ENCODE measurements around the gene IL1RAPL1.
"Not testable (repeated sequence)": the region's sequence is repeated elsewhere in the genome, so short reads cannot be mapped to it uniquely, and the experiment has no call there.

Gene IL1RAPL1

DNA sequence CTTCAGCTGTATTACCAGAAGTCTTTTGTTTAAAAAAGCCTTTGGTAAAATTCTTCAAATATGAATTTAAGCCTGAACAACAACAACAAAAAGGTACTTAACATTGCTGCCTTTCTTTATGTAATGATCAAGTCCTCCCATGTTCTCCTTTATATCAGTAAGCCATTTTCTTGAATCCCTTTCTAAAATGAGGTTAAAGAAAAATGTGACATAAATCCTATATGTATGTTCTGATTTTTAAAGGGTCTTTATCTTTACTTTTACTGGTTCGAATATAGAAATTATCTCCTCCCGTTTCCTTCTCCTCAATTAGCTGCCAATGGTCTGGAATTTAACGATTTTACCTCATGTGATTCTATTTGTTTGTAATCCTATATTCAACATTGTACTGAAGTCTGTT is 522.8 kb downstream of the IL1RAPL1 start:
- H3K4me2 ChIP-seq (ENCODE audit: low read depth, low read length, poor library complexity, severe bottlenecking), result no peak overlapping the region
- H3K9me2 ChIP-seq (replicated peaks; ENCODE audit: low read depth, low read length), result no peaks in the 10 kb centered on the region
- no peaks in the 10 kb centered on the region for H3K36me3 ChIP-seq (ENCODE audit: insufficient read depth, low read length)
- H3F3A ChIP-seq (ENCODE audit: low read depth), result no peaks in the 10 kb centered on the region
- TF ChIP-seq, protein P1, sequence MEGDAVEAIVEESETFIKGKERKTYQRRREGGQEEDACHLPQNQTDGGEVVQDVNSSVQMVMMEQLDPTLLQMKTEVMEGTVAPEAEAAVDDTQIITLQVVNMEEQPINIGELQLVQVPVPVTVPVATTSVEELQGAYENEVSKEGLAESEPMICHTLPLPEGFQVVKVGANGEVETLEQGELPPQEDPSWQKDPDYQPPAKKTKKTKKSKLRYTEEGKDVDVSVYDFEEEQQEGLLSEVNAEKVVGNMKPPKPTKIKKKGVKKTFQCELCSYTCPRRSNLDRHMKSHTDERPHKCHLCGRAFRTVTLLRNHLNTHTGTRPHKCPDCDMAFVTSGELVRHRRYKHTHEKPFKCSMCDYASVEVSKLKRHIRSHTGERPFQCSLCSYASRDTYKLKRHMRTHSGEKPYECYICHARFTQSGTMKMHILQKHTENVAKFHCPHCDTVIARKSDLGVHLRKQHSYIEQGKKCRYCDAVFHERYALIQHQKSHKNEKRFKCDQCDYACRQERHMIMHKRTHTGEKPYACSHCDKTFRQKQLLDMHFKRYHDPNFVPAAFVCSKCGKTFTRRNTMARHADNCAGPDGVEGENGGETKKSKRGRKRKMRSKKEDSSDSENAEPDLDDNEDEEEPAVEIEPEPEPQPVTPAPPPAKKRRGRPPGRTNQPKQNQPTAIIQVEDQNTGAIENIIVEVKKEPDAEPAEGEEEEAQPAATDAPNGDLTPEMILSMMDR (conservative IDR thresholded peaks at IDR 0.05; ENCODE audit: low read length), result no peak
- no peak for TF ChIP-seq EZH2phosphoT487 (IDR thresholded peaks at IDR 0.05; ENCODE audit: borderline replicate concordance)
- no peaks in the 10 kb centered on the region for H3K27me3 ChIP-seq (ENCODE audit: insufficient read depth, low read length, poor library complexity, severe bottlenecking)
- no peaks in the 10 kb centered on the region for H4K20me1 ChIP-seq (ENCODE audit: insufficient read depth, low read length, poor library complexity, severe bottlenecking)
- no peaks in the 10 kb centered on the region for H3K79me2 ChIP-seq (ENCODE audit: insufficient read depth, low read length)
- H3K9me3 ChIP-seq (ENCODE audit: insufficient read depth, low read depth, low read length), result no peaks in the 10 kb centered on the region
- no peak overlapping the region for H2AFZ ChIP-seq (ENCODE audit: low read length)
- H3K9ac ChIP-seq (ENCODE audit: low read depth, low read length, poor library complexity, severe bottlenecking), result no peak overlapping the region
- H3K4me1 ChIP-seq (ENCODE audit: insufficient read depth, low read length, poor library complexity, severe bottlenecking), result no peaks in the 10 kb centered on the region
- no peak overlapping the region for H3K4me3 ChIP-seq (ENCODE audit: low read length, poor library complexity, severe bottlenecking)

DNA sequence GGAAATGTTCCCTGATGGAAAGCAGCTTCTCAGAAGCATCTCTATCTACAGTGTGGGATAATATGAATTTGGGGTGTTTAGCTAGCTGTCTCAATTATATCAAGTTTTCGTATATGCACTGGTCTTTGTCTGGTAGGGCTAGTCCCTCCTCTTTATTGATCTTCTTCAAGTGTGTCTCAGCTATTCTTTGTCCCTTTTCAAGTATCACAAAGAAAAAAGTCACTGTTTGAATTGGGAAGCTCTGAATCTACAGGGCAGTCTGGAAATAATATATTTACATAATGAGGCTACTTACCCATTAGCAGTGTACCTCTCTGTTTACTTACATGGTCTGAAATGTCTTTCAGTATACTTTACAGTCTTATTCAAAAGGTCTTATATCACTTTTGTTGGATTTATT is 526.0 kb downstream of the IL1RAPL1 start:
- Histone ChIP-seq H3K36me3 (ENCODE audit: insufficient read depth, low read length) (no peaks in the 10 kb centered on the region), H2AFZ (ENCODE audit: low read length) (no peak overlapping the region), H3K9me3 (ENCODE audit: insufficient read depth, low read depth, low read length) (no peaks in the 10 kb centered on the region), H3K4me1 (ENCODE audit: insufficient read depth, low read length, poor library complexity, severe bottlenecking) (no peaks in the 10 kb centered on the region), H4K20me1 (ENCODE audit: insufficient read depth, low read length, poor library complexity, severe bottlenecking) (no peaks in the 10 kb centered on the region), H3K27me3 (ENCODE audit: insufficient read depth, low read length, poor library complexity, severe bottlenecking) (no peaks in the 10 kb centered on the region), H3F3A (ENCODE audit: low read depth) (no peaks in the 10 kb centered on the region), H3K4me2 (ENCODE audit: low read depth, low read length, poor library complexity, severe bottlenecking) (no peak overlapping the region), H3K9me2 (replicated peaks; ENCODE audit: low read depth, low read length) (no peaks in the 10 kb centered on the region), H3K79me2 (ENCODE audit: insufficient read depth, low read length) (no peaks in the 10 kb centered on the region), H3K4me3 (ENCODE audit: low read length, poor library complexity, severe bottlenecking) (no peak overlapping the region), H3K9ac (ENCODE audit: low read depth, low read length, poor library complexity, severe bottlenecking) (no peak overlapping the region)
- no peak for TF ChIP-seq EZH2phosphoT487 (IDR thresholded peaks at IDR 0.05; ENCODE audit: borderline replicate concordance)
- TF ChIP-seq, protein P1 (conservative IDR thresholded peaks at IDR 0.05; ENCODE audit: low read length), result no peak

DNA sequence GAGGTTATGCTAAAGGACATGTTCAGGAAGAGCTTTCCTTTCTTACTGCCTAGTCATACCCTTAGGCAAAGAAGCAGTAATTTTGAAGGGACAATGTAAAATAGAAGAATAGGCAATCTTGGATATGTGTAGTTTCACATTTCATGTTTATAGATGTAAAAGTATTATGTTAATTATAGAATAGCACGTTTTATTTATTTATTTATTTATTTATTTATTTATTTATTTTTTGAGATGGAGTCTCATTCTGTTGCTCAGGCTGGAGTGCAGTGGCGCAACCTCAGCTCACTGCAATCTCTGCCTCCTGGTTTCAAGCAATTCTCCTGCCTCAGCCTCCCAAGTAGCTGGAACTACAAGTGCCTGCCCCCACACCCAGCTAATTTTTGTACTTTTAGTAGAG is 535.6 kb downstream of the IL1RAPL1 start:
- H3K9me3 ChIP-seq (ENCODE audit: insufficient read depth, low read depth, low read length); H3F3A ChIP-seq (ENCODE audit: low read depth); H2AFZ ChIP-seq (ENCODE audit: low read length); H3K4me2 ChIP-seq (ENCODE audit: low read depth, low read length, poor library complexity, severe bottlenecking); H4K20me1 ChIP-seq (ENCODE audit: insufficient read depth, low read length, poor library complexity, severe bottlenecking); H3K4me1 ChIP-seq (ENCODE audit: insufficient read depth, low read length, poor library complexity, severe bottlenecking); H3K79me2 ChIP-seq (ENCODE audit: insufficient read depth, low read length); H3K9me2 ChIP-seq (replicated peaks; ENCODE audit: low read depth, low read length); H3K36me3 ChIP-seq (ENCODE audit: insufficient read depth, low read length); H3K4me3 ChIP-seq (ENCODE audit: low read length, poor library complexity, severe bottlenecking); H3K27me3 ChIP-seq (ENCODE audit: insufficient read depth, low read length, poor library complexity, severe bottlenecking); H3K9ac ChIP-seq (ENCODE audit: low read depth, low read length, poor library complexity, severe bottlenecking): not testable (repeated sequence)

- no peaks in the 10 kb centered on the region for H3K9me2 ChIP-seq (replicated peaks; ENCODE audit: low read depth, low read length)
- no peaks in the 10 kb centered on the region for H3K27me3 ChIP-seq (ENCODE audit: insufficient read depth, low read length, poor library complexity, severe bottlenecking)
- no peaks in the 10 kb centered on the region for H3F3A ChIP-seq (ENCODE audit: low read depth)
- H3K4me3 ChIP-seq (ENCODE audit: low read length, poor library complexity, severe bottlenecking), result no peak overlapping the region
- no peaks in the 10 kb centered on the region for H3K79me2 ChIP-seq (ENCODE audit: insufficient read depth, low read length)
- H3K9me3 ChIP-seq (ENCODE audit: insufficient read depth, low read depth, low read length), result no peaks in the 10 kb centered on the region
- H3K36me3 ChIP-seq (ENCODE audit: insufficient read depth, low read length), result no peaks in the 10 kb centered on the region
- TF ChIP-seq EZH2phosphoT487 (IDR thresholded peaks at IDR 0.05; ENCODE audit: borderline replicate concordance), result no peak
- TF ChIP-seq, protein P1 (conservative IDR thresholded peaks at IDR 0.05; ENCODE audit: low read length), result no peak
- H4K20me1 ChIP-seq (ENCODE audit: insufficient read depth, low read length, poor library complexity, severe bottlenecking), result no peaks in the 10 kb centered on the region
- no peak overlapping the region for H2AFZ ChIP-seq (ENCODE audit: low read length)
- H3K4me1 ChIP-seq (ENCODE audit: insufficient read depth, low read length, poor library complexity, severe bottlenecking), result no peaks in the 10 kb centered on the region
- no peak overlapping the region for H3K4me2 ChIP-seq (ENCODE audit: low read depth, low read length, poor library complexity, severe bottlenecking)
- no peak overlapping the region for H3K9ac ChIP-seq (ENCODE audit: low read depth, low read length, poor library complexity, severe bottlenecking)
Observed at GRCh38 chrX:29130905-29131304, 543.7 kb downstream of the IL1RAPL1 start.
